Central memory CD8-positive, alpha-beta T cell (primary cell): ENCODE results near the gene SRM.
"Not testable (repeated sequence)": the region's sequence is repeated elsewhere in the genome, so short reads cannot be mapped to it uniquely, and the experiment has no call there.

Source experiments
- ATAC-seq: fragments of 150-1000 bp; cut with Tn5 transposase; replicated peaks from 2 replicates; pipeline ENCODE4 v1.10.0; 2022; ENCODE audit warnings: mild to moderate bottlenecking, moderate FRiP score, moderate number of reproducible peaks; ENCODE audit not compliant: poor library complexity, severe bottlenecking; ENCODE audit errors: extremely low read depth
- DNase-seq, 2 donors: peaks; one replicate each; pipeline ENCODE4 v3.0.0; 2021; ENCODE audit warnings: low spot score in 2 of 2
- H3K27ac Mint-ChIP-seq: one replicate; pipeline ENCODE4 v1.8.0; 2022; ENCODE audit warnings: low read depth, mild to moderate bottlenecking, moderate library complexity, mixed read lengths
- H3K27me3 Mint-ChIP-seq: one replicate; pipeline ENCODE4 v1.8.0; 2022; ENCODE audit warnings: mixed read lengths
- H3K36me3 Mint-ChIP-seq: one replicate; pipeline ENCODE4 v1.8.0; 2022; ENCODE audit warnings: mild to moderate bottlenecking, moderate library complexity, mixed read lengths; ENCODE audit not compliant: insufficient read depth
- H3K4me1 Mint-ChIP-seq: one replicate; pipeline ENCODE4 v1.8.0; 2022; ENCODE audit warnings: mixed read lengths
- H3K4me3 Mint-ChIP-seq: one replicate; pipeline ENCODE4 v1.8.0; 2022; ENCODE audit warnings: mild to moderate bottlenecking, moderate library complexity, mixed read lengths
- H3K9me3 Mint-ChIP-seq: one replicate; pipeline ENCODE4 v1.8.0; 2022; ENCODE audit warnings: mixed read lengths

The SRM gene

DNA sequence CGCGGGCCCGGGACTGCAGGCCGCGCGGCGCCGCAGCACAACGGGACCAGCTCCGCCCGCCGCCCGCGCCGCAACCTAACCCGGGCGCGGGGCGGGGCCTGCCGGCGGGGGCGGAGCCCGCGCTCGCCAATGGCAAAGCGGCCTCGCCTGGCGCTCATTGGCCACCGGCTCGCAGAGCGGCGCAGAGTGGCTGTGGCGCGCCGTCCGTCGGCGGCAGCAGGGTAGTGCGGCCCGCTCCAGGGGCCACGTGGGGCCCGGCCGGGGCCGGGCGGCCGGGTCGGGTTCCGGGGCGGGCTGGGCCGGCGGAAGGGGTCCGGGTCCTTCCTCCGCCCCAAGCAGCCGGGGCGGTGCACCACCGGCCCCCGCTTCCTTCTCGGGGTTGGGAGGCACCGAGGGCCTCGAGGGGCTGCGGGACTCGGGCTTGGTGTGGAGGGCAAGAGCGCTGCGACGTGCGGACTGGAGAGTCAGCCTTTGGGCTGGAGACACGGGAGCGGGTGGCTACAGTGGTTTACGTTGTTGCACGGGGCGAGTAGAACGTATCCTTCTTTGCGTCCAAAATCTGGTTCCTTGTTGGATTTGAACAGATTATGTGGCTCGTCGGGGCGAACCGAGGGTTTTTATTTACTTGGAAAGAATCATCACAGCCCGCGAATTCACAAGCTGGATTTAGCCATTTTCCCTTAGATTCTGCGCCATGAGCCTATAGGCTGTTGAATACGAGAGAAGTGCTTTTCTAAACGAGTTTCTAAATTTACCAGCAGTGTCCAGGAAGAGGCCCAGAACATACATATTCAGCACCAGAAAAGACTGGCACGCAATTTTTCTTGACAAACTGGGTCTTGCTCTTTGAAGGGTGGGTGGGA lies at the start of gene SRM:
Gene SRM, minus strand, starts transcription at position 51 of the 863 bp plus-strand sequence. CDS start 75 bp downstream, outside the sequence.
- peaks cover 24% of the 10 kb centered on the region for H3K36me3 Mint-ChIP-seq
- H3K9me3 Mint-ChIP-seq, result no peaks in the 10 kb centered on the region
- H3K4me3 Mint-ChIP-seq, result peak within 1 kb of the TSS; percentile 96
- ATAC-seq (peak; percentile 82), DNase-seq (peak; percentile 78 to 81)
- peak within 1 kb of the TSS; percentile 97 for H3K27ac Mint-ChIP-seq
- peaks cover 35% of the 10 kb centered on the region for H3K4me1 Mint-ChIP-seq
- H3K27me3 Mint-ChIP-seq, result no peaks in the 10 kb centered on the region

DNA sequence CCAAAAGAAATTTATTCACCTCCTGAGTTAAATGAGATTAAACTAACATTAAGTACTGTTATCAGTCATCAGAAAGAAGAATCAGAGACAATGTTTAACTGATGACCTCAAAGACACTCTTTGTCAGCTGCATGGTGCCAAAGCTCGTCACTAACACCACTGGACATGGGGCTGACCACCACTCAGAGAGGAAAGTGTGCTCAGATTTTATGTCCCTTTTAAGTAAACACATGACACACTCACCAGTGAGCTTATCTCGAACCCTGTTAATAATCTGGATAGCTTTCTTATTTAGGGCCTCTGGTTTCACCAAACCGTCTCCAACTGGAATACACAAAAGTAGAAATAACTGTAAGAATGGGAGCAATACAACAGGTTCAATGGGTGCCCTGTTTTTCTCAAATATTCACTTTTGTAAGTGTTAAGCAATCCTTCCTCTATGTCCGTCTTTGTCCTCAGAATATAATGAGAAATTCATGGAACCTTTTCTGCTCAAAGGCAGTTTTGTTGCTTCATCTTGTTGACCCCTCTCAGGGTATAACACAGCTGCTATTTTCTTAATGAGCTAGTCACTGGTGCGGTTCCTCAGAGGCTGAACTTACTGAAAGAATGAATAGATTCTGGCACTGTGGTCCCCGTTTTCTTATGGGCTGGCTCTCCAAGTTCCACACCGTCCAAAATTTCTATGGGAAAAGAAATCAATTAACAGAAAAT lies 49.4 kb upstream of the SRM start:
- ATAC-seq (no peak), DNase-seq (no peak)
- Mint-ChIP-seq H3K36me3 (peaks cover 34% of the 10 kb centered on the region), H3K4me3 (no peak overlapping the region), H3K27ac (no peak overlapping the region), H3K4me1 (no peaks in the 10 kb centered on the region), H3K9me3 (no peaks in the 10 kb centered on the region), H3K27me3 (no peaks in the 10 kb centered on the region)

DNA sequence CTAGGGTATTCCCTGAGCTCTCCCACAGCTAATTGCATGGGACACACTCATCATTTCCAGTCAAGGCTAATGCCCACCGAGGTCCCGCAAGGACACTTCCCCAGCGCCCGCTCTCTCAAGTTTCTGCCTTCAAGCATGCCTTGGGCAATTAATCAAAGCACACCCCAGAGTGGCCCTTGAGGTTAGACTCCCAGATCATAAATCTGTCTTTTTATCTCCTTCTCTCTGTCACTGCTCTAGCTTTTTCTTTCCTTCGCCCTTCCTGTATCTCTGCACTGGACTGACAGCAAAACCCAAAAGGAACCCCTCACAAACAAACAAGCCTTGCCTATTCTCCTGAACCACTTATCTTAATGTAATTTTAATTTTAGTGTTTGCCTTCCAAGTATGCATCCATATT lies 47.8 kb upstream of the SRM start:
- Mint-ChIP-seq H3K9me3 (no peaks in the 10 kb centered on the region), H3K27ac (no peak overlapping the region), H3K27me3 (no peaks in the 10 kb centered on the region), H3K4me3 (no peak overlapping the region), H3K36me3 (peaks cover 30% of the 10 kb centered on the region), H3K4me1 (no peaks in the 10 kb centered on the region)
- ATAC-seq (no peak), DNase-seq (no peak)

DNA sequence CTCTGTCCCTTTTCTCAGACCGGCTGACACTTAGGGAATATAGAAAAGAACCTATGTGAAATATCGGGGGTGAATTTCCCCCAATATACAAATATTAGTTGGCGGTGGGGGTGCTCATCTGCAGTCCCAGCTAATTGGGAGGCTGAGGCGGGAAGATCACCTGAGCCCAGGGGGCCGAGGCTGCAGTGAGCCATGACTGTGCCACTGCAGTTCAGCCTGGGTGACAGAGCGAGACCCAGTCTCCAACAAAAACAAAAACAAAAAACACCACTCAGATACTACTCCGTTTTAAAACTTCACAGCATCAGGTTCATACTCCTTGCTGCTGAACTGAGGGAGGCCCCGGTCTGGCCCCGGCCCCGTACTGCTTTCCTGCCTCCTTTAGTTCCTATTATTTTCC lies 45.8 kb upstream of the SRM start:
- H3K9me3 Mint-ChIP-seq, result no peaks in the 10 kb centered on the region
- no peak for DNase-seq
- H3K36me3 Mint-ChIP-seq, result peaks cover 23% of the 10 kb centered on the region

DNA sequence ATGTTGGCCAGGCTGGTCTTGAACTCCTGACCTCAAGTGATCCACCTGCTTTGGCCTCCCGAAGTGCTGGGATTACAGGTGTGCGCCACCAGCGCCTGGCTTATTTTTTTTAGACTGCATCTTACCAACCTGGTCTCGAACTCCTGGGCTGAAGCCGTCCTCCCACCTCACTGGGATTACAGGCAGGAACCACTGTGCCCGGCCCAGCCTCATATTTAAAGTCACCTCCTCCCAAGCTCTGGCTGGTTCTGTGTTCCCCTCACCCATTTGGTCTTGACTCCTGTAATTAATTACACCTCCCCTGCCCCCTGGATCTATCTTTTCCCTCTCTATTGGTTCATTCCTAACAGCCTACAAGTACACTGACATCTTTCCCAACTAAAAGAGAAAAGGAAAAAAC lies 41.5 kb upstream of the SRM start:
- peak overlapping the region; percentile 17 for H3K4me3 Mint-ChIP-seq
- H3K9me3 Mint-ChIP-seq, result no peaks in the 10 kb centered on the region
- H3K4me1 Mint-ChIP-seq, result peaks cover 13% of the 10 kb centered on the region
- DNase-seq (no peak), ATAC-seq (no peak)
- H3K27me3 Mint-ChIP-seq, result no peaks in the 10 kb centered on the region
- H3K36me3 Mint-ChIP-seq, result peaks cover 26% of the 10 kb centered on the region
- no peak overlapping the region for H3K27ac Mint-ChIP-seq

More for the DNA sequence above, 45.8 kb upstream of the SRM start:
- Mint-ChIP-seq H3K27me3 (no peaks in the 10 kb centered on the region), H3K4me1 (no peaks in the 10 kb centered on the region), H3K4me3 (no peak overlapping the region), H3K27ac (no peak overlapping the region)
- no peak for ATAC-seq

DNA sequence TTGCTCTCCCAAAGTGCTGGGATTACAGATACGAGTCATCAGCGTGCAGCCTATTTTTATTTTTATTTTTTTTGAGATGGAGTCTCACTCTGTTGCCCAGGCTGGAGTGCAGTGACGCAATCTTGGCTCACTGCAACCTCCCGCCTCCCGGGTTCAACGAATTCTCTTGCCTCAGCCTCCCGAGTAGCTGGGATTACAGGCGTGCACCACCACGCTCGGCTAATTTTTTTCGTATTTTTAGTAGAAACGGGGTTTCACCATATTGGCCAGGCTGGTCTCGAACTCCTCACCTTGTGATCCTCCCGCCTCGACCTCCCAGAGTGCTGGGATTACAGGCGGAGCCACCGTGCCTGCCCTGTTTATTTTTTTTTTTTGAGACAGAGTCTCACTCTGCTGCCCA lies 41.0 kb upstream of the SRM start:
- peaks cover 13% of the 10 kb centered on the region for H3K4me1 Mint-ChIP-seq

DNA sequence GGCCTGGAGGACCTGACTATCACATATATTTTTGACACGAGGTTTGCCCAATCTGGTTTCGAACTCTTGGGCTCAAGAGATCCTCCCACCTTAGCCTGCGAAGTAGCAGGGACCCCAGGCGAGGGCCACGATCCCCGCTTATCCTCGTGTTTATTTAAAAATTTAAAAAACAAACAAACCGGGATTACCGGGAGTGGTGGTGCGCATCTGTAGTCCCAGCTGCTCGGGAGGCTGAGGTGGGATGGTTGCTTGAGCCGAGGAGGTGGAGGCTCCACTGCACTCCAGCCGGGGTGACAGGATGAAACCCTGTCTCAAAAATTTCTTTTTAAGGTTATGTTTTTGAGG lies 40.3 kb upstream of the SRM start:
- peak overlapping the region; percentile 95 for H3K27ac Mint-ChIP-seq
- H3K27me3 Mint-ChIP-seq, result no peaks in the 10 kb centered on the region
- peak overlapping the region; percentile 89 for H3K4me3 Mint-ChIP-seq
- DNase-seq, result no peak
- H3K4me1 Mint-ChIP-seq, result peaks cover 13% of the 10 kb centered on the region
- H3K9me3 Mint-ChIP-seq, result no peaks in the 10 kb centered on the region
- H3K36me3 Mint-ChIP-seq, result peaks cover 33% of the 10 kb centered on the region
- no peak for ATAC-seq

More for the DNA sequence above, 41.0 kb upstream of the SRM start:
- ATAC-seq, H3K9me3 Mint-ChIP-seq, DNase-seq, H3K27ac Mint-ChIP-seq, H3K27me3 Mint-ChIP-seq, H3K4me3 Mint-ChIP-seq: not testable (repeated sequence)
- H3K36me3 Mint-ChIP-seq, result peaks cover 27% of the 10 kb centered on the region

DNA sequence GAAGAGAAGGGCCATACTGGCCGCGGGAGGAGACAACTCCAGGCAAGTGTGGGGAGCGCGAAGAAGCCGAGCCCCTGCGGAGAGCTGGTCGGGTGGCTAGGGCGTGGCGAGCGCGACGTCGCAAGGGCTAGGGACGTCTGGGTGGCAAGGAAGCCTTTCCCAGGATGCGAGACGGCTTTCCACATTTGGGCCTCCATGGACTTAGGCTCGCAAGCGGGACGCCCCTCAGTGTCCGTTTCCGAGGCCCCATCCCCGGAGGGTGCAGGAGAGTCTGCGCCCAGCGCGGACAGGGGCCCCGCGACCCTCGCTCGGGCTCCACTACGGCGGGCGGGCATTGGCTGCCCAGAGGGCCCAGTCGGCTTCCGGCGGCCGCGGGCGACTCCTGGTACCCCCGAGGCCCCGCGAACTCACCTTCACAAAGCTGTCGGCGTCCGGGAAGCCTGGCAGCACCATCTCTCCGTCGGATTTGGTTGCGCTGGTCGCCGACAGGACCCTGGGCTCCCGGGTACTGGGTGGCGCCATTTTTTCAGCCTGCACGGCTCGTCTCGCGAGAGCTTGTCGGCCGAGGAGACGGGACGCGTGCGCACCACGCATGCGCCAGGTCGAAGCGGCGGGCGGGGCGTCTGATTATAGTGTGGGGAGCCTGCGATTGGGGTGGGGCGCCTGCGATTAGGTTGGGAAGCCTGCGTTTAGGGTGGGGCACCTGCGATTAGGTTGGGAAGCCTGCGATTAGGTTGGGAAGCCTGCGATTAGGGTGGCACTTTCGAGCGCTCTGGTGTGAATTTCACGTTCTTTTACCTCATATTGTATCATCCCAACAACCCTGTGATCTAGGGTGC lies 39.7 kb upstream of the SRM start, which contains the start of gene EXOSC10:
Gene EXOSC10, minus strand, starts transcription at position 560 of the 839 bp plus-strand sequence. Its CDS starts 38 bp downstream, at position 522.
- peak; percentile 90 to 92 for DNase-seq
- no peaks in the 10 kb centered on the region for H3K9me3 Mint-ChIP-seq
- ATAC-seq, result peak; percentile 96
- peaks cover 13% of the 10 kb centered on the region for H3K4me1 Mint-ChIP-seq
- H3K27me3 Mint-ChIP-seq, result no peaks in the 10 kb centered on the region
- H3K36me3 Mint-ChIP-seq, result peaks cover 39% of the 10 kb centered on the region
- peak within 1 kb of the TSS; percentile 95 for H3K27ac Mint-ChIP-seq
- H3K4me3 Mint-ChIP-seq, result peak within 1 kb of the TSS; percentile 89

DNA sequence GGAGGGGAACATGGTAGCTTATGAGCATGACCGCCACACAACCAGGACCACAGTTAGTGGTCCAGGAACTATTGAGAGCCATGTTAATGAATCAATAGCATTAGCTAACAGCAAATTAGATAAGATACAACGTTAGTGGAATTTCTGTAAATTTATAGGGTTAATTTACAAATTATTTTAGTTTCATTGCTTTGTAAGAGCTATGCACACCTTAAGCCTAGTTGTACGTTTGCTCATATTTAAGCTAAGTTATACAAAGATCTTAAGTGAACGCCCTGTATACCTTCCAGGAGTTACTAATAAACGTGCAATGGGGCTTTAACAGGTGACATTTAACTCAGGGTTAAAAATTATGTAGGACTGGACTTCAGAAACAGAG lies 39.1 kb upstream of the SRM start:
- no peak for ATAC-seq
- Mint-ChIP-seq H3K36me3 (peaks cover 45% of the 10 kb centered on the region), H3K9me3 (no peaks in the 10 kb centered on the region), H3K4me3 (peak overlapping the region; percentile 89), H3K27ac (peak overlapping the region; percentile 95), H3K27me3 (no peaks in the 10 kb centered on the region), H3K4me1 (peaks cover 13% of the 10 kb centered on the region)
- DNase-seq, result no peak

DNA sequence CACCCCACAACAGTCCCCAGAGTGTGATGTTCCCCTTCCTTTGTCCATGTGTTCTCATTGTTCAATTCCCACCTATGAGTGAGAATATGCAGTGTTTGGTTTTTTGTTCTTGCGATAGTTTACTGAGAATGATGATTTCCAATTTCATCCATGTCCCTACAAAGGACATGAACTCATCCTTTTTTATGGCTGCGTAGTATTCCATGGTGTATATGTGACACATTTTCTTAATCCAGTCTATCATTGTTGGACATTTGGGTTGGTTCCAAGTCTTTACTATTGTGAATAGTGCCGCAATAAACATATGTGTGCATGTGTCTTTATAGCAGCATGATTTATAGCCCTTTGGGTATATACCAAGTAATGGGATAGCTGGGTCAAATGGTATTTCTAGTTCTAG lies 24.0 kb upstream of the SRM start:
- DNase-seq, H3K4me1 Mint-ChIP-seq, ATAC-seq, H3K27ac Mint-ChIP-seq, H3K9me3 Mint-ChIP-seq, H3K27me3 Mint-ChIP-seq, H3K4me3 Mint-ChIP-seq: not testable (repeated sequence)
- H3K36me3 Mint-ChIP-seq, result peaks cover 57% of the 10 kb centered on the region

DNA sequence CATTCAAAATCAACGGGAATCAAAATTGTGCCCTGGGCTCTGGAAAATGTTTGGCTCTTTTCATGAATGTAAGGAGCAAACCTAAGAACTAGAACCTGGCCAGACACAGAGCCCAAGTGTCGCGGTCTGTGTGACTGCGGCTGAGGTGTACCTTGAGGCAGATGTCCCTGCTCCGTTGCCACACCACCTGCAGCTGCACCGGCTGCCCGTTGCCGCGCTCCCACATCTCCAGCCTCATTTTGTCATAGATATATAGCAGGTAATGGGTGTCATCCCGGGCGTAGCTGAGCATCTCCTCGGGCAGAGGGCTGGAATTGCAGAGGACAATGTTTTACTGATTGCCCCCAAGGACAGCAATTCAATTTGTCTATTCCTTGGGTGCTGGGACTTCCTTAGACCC lies 21.1 kb upstream of the SRM start:
- no peaks in the 10 kb centered on the region for H3K9me3 Mint-ChIP-seq
- no peaks in the 10 kb centered on the region for H3K4me1 Mint-ChIP-seq
- DNase-seq, result no peak
- no peaks in the 10 kb centered on the region for H3K27me3 Mint-ChIP-seq
- peaks cover 55% of the 10 kb centered on the region for H3K36me3 Mint-ChIP-seq
- ATAC-seq, result no peak
- H3K27ac Mint-ChIP-seq, result no peak overlapping the region
- H3K4me3 Mint-ChIP-seq, result no peak overlapping the region

DNA sequence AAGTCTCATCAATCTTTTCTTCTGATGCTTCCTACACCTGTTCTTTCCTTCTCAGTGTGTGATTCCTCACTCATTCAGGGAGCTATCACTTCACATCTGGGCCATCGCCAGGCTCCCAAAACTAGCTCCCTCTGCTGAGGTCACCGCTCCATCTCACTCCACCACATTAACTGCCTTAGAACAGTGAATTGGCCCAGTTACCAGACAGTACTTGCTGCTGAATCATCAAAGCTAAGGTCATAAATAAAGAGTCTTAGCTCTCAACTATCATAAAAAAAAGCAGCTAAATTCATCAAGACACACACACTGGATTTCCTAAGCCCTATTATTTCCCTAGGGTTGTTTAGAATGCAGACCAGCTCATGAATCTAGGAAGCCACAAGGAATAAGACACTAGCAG lies 18.8 kb upstream of the SRM start:
- Mint-ChIP-seq H3K27me3 (no peaks in the 10 kb centered on the region), H3K4me3 (no peak overlapping the region)
- no peak for ATAC-seq

More for the DNA sequence above, 18.8 kb upstream of the SRM start:
- Mint-ChIP-seq H3K9me3 (no peaks in the 10 kb centered on the region), H3K27ac (no peak overlapping the region), H3K4me1 (no peaks in the 10 kb centered on the region), H3K36me3 (peaks cover 68% of the 10 kb centered on the region)
- DNase-seq, result no peak
